Measurements from ENCODE around the gene TMEM72.

TMEM72 gene

GRCh38 chr10:44960482-44961229 is 49.5 kb downstream of the TMEM72 start:
- H2AFZ ChIP-seq (ENCODE audit: low read depth, low read length, severe bottlenecking) = no peak overlapping the region
- no peaks in the 10 kb centered on the region for H3K27me3 ChIP-seq (ENCODE audit: low read length)
- no peaks in the 10 kb centered on the region for H3K36me3 ChIP-seq (ENCODE audit: low read length)
- no peaks in the 10 kb centered on the region for H3K79me2 ChIP-seq (ENCODE audit: insufficient read depth, low read length)
- TF ChIP-seq CTCF (IDR thresholded peaks at IDR 0.05; ENCODE audit: insufficient read depth, low read length, poor library complexity, severe bottlenecking) = no peak
- no peak for TF ChIP-seq EZH2phosphoT487 (conservative IDR thresholded peaks at IDR 0.05; ENCODE audit: low read length)
- H3K9me3 ChIP-seq (ENCODE audit: insufficient read depth, low read length) = no peaks in the 10 kb centered on the region
- H3K9ac ChIP-seq (ENCODE audit: low read length) = no peak overlapping the region
- no peak overlapping the region for H3K27ac ChIP-seq (ENCODE audit: low read depth, low read length)
- no peaks in the 10 kb centered on the region for H4K20me1 ChIP-seq (ENCODE audit: low read depth, low read length)
- H3K9me2 ChIP-seq (replicated peaks; ENCODE audit: insufficient read depth, low read length) = no peaks in the 10 kb centered on the region
- H3F3A ChIP-seq (ENCODE audit: insufficient read depth) = no peaks in the 10 kb centered on the region
- no peak overlapping the region for H3K4me3 ChIP-seq (ENCODE audit: insufficient read depth, low read length, poor library complexity, severe bottlenecking)
- no peak overlapping the region for H3K4me2 ChIP-seq (ENCODE audit: low read depth, low read length, poor library complexity, severe bottlenecking)

- H3K36me3 ChIP-seq (ENCODE audit: low read length) = no peaks in the 10 kb centered on the region
- H3K9ac ChIP-seq (ENCODE audit: low read length) = no peak overlapping the region
- H3K79me2 ChIP-seq (ENCODE audit: insufficient read depth, low read length) = no peaks in the 10 kb centered on the region
- H2AFZ ChIP-seq (ENCODE audit: low read depth, low read length, severe bottlenecking) = no peak overlapping the region
- H4K20me1 ChIP-seq (ENCODE audit: low read depth, low read length) = no peaks in the 10 kb centered on the region
- H3K27ac ChIP-seq (ENCODE audit: low read depth, low read length) = no peak overlapping the region
- no peak for TF ChIP-seq EZH2phosphoT487 (conservative IDR thresholded peaks at IDR 0.05; ENCODE audit: low read length)
- no peaks in the 10 kb centered on the region for H3K9me2 ChIP-seq (replicated peaks; ENCODE audit: insufficient read depth, low read length)
- no peaks in the 10 kb centered on the region for H3K27me3 ChIP-seq (ENCODE audit: low read length)
- H3K4me2 ChIP-seq (ENCODE audit: low read depth, low read length, poor library complexity, severe bottlenecking) = no peak overlapping the region
- no peaks in the 10 kb centered on the region for H3K9me3 ChIP-seq (ENCODE audit: insufficient read depth, low read length)
- H3K4me3 ChIP-seq (ENCODE audit: insufficient read depth, low read length, poor library complexity, severe bottlenecking) = no peak overlapping the region
- no peaks in the 10 kb centered on the region for H3F3A ChIP-seq (ENCODE audit: insufficient read depth)
These were observed 50.1 kb downstream of the TMEM72 start for GRCh38 chr10:44961230-44961571.

- TF ChIP-seq EZH2phosphoT487 (conservative IDR thresholded peaks at IDR 0.05; ENCODE audit: low read length) (no peak), CTCF (IDR thresholded peaks at IDR 0.05; ENCODE audit: insufficient read depth, low read length, poor library complexity, severe bottlenecking) (no peak)
- Histone ChIP-seq H3K9me3 (ENCODE audit: insufficient read depth, low read length) (no peaks in the 10 kb centered on the region), H3K27me3 (ENCODE audit: low read length) (no peaks in the 10 kb centered on the region), H2AFZ (ENCODE audit: low read depth, low read length, severe bottlenecking) (no peak overlapping the region), H3K4me2 (ENCODE audit: low read depth, low read length, poor library complexity, severe bottlenecking) (no peak overlapping the region), H3K4me3 (ENCODE audit: insufficient read depth, low read length, poor library complexity, severe bottlenecking) (no peak overlapping the region), H3F3A (ENCODE audit: insufficient read depth) (no peaks in the 10 kb centered on the region), H3K9ac (ENCODE audit: low read length) (no peak overlapping the region), H3K79me2 (ENCODE audit: insufficient read depth, low read length) (no peaks in the 10 kb centered on the region), H3K9me2 (replicated peaks; ENCODE audit: insufficient read depth, low read length) (no peaks in the 10 kb centered on the region), H3K36me3 (ENCODE audit: low read length) (no peaks in the 10 kb centered on the region), H4K20me1 (ENCODE audit: low read depth, low read length) (no peaks in the 10 kb centered on the region), H3K27ac (ENCODE audit: low read depth, low read length) (no peak overlapping the region)
These were observed 51.0 kb downstream of the TMEM72 start for GRCh38 chr10:44961931-44962750.

All from SU-DHL-6 (cell line).